ENCODE measurements around the gene NDOR1.

Gene NDOR1

GRCh38 chr9:137199411-137200121 is 5.9 kb upstream of the NDOR1 start:
- no peak for DNase-seq

GRCh38 chr9:137200311-137201204 is 4.9 kb upstream of the NDOR1 start, which contains the start of gene TPRN:
Gene TPRN, minus strand, starts transcription at chr9:137200741. Its CDS starts 30 bp downstream, at chr9:137200711.
- DNase-seq = peak; percentile 98

GRCh38 chr9:137201205-137201868 is 4.2 kb upstream of the NDOR1 start:
- DNase-seq = no peak

GRCh38 chr9:137202966-137203365 is 2.5 kb upstream of the NDOR1 start:
- no peak for DNase-seq

GRCh38 chr9:137204731-137205125 is 772 bp upstream of the NDOR1 start:
- DNase-seq = no peak

GRCh38 chr9:137206602-137207001 is 1.1 kb downstream of the NDOR1 start:
- no peak for DNase-seq

- no peak for DNase-seq
Measured at GRCh38 chr9:137211532-137211931, 6.0 kb downstream of the NDOR1 start.

- DNase-seq = no peak
Measured at GRCh38 chr9:137212520-137212919, 7.0 kb downstream of the NDOR1 start.

- no peak for DNase-seq
Measured at GRCh38 chr9:137213160-137214060, 7.9 kb downstream of the NDOR1 start.

- DNase-seq = no peak
Measured at GRCh38 chr9:137214620-137215019, 9.1 kb downstream of the NDOR1 start.

GRCh38 chr9:137215196-137215986 is 9.9 kb downstream of the NDOR1 start:
- DNase-seq = no peak

GRCh38 chr9:137216188-137216965 is 10.9 kb downstream of the NDOR1 start:
- DNase-seq = no peak

GRCh38 chr9:137217276-137218211 is 12.0 kb downstream of the NDOR1 start:
- DNase-seq = peak; percentile 78

GRCh38 chr9:137218212-137218753 is 12.8 kb downstream of the NDOR1 start:
- no peak for DNase-seq

- no peak for DNase-seq
Measured at GRCh38 chr9:137218754-137219271, 13.3 kb downstream of the NDOR1 start.

- DNase-seq = no peak
Measured at GRCh38 chr9:137219757-137220316, 14.3 kb downstream of the NDOR1 start.

- DNase-seq = no peak
Measured at GRCh38 chr9:137220317-137221094, 15.0 kb downstream of the NDOR1 start.

GRCh38 chr9:137221095-137221505 is 15.6 kb downstream of the NDOR1 start:
- no peak for DNase-seq

Measured in NCI-H510A (cell line).